Body of pancreas (tissue), 4 donors: Measurements from ENCODE around the gene CLN5. TPM values are rescaled to one million over a fixed set of nuclear protein-coding genes. Genes with fewer than 3 reads are reported as not detected.

Source experiments
- ATAC-seq: fragments of 150-250 bp; one replicate; pipeline ENCODE4 v1.9.1; 2016
- DNase-seq, 4 donors: peaks; one replicate each; pipeline ENCODE4 v3.0.0-alpha.2; 2019
- H3K27ac ChIP-seq, 4 donors: fragments of 200-600 bp; sonication (generic); 1 replicate in 3 of 4; 2 replicates in 1 of 4; pipeline versions ENCODE4 v1.5.1 to v1.6.1; 2016 to 2019; ENCODE audit warnings: mild to moderate bottlenecking in 1 of 4, mixed read lengths in 1 of 4, moderate library complexity in 1 of 4
- H3K27me3 ChIP-seq, 2 donors: fragments of 200-600 bp; sonication (generic); one replicate each; pipeline ENCODE4 v1.6.0; 2016; ENCODE audit warnings: mild to moderate bottlenecking in 1 of 2
- H3K36me3 ChIP-seq, 2 donors: fragments of 200-600 bp; sonication (generic); replicated peaks in 1 of 2; 2 replicates each; pipeline ENCODE4 v1.5.1; 2016; ENCODE audit warnings: low read depth in 2 of 2; ENCODE audit not compliant: insufficient read depth in 1 of 2
- H3K4me1 ChIP-seq: fragments of 200-600 bp; sonication (generic); one replicate; pipeline ENCODE4 v1.6.0; 2016
- H3K4me3 ChIP-seq, 2 donors: fragments of 200-600 bp; sonication (generic); 1 replicate in 1 of 2; 2 replicates in 1 of 2; pipeline ENCODE4 v1.5.1; 2016 to 2019
- H3K9me3 ChIP-seq, 3 donors: fragments of 200-600 bp; sonication (generic); 1 replicate in 2 of 3; 2 replicates in 1 of 3; pipeline ENCODE4 v1.5.1; 2016
- POLR2A ChIP-seq, 3 donors: fragments of 450-650 bp; IDR thresholded peaks; one replicate each; pipeline ENCODE4 v1.6.1; 2016; ENCODE audit warnings: antibody characterized with exemption in 3 of 3, mild to moderate bottlenecking in 2 of 3
- WGBS, 2 donors: methylation state at CpG; one replicate each; pipeline ENCODE4 v1.1.5; 2017; 5-methylcytosine and 5-hydroxymethylcytosine counted together
- intact Hi-C: fragments of 100-400 bp; cut with DNase I; formaldehyde crosslinking; loops from one replicate; pipeline ENCODE4 v1.15.1; 2023
- total RNA-seq, 2 donors: library from RNA; depleted of rRNA; stranded (reverse); fragments of >200 nt; gene quantifications; one replicate each; pipeline ENCODE4 v1.1.0, GENCODE V29; 2016
- TF ChIP-seq, protein P1 (sequence below), 7 experiments: fragments of 450-650 bp in 4 of 7; fragments of 200-600 bp in 3 of 7; sonication (generic) in 3 of 7; IDR thresholded peaks; one replicate each; pipeline ENCODE4 v1.5.1; 2016 to 2019; ENCODE audit warnings: antibody characterized with exemption in 7 of 7

The CLN5 gene
- 10 to 100 TPM; 18.1 to 29.8 TPM for total RNA-seq

DNA sequence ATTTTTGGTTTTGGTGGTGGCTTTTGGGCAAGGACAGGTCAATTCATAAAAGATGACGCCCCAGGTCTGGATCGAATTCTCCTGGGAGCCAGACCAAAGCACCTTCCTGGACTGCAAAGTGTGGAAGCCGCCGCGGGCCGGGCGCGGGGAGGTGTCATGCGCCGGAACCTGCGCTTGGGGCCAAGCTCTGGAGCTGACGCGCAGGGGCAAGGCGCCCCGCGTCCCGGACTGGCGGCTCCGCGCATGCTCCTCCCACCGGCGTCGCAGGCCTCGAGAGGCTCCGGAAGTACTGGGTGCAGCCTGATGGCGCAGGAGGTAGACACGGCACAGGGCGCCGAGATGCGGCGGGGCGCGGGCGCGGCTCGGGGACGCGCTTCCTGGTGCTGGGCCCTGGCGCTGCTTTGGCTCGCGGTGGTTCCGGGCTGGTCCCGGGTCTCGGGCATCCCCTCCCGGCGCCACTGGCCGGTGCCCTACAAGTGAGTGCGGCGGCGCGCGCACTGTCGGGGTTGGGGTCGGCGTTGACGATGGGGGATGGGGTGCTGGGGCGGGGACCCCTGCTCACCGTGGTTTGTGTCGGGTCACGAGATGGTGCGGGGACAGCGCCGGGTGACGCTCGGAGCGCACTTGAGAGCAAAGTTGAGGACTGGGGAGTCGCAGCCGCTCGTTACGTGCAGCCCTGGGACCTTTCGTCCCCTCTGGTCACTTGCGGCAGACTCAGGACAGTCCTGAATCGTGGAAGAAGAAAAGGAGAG is at the start of gene CLN5:
Gene CLN5 (plus strand): TSS at position 286 of the 752 bp plus-strand sequence. CDS start 18 bp downstream, at position 304.
- H3K27ac ChIP-seq, result peak within 1 kb of the TSS; percentile 79 to 95 (median 90)
- no peaks in the 10 kb centered on the region for H3K9me3 ChIP-seq
- H3K4me1 ChIP-seq, result peaks cover 24% of the 10 kb centered on the region
- intact Hi-C loops, result no loop called here
- H3K36me3 ChIP-seq, result peaks cover 0 to 3% of the 10 kb centered on the region in 2 donors
- no peaks in the 10 kb centered on the region for H3K27me3 ChIP-seq
- peak; percentile 94 to 97 (median 96) for DNase-seq
- peak within 1 kb of the TSS; percentile 61 to 76 for H3K4me3 ChIP-seq
- peak; percentile 98 for ATAC-seq
- WGBS, 2 donors, result 1% methylated on average over 43 to 45 of the region's 73 CpGs
- TF ChIP-seq POLR2A (IDR thresholded peaks at IDR 0.05), result peak; percentile 97 to 98 (median 98)
- TF ChIP-seq, protein P1, sequence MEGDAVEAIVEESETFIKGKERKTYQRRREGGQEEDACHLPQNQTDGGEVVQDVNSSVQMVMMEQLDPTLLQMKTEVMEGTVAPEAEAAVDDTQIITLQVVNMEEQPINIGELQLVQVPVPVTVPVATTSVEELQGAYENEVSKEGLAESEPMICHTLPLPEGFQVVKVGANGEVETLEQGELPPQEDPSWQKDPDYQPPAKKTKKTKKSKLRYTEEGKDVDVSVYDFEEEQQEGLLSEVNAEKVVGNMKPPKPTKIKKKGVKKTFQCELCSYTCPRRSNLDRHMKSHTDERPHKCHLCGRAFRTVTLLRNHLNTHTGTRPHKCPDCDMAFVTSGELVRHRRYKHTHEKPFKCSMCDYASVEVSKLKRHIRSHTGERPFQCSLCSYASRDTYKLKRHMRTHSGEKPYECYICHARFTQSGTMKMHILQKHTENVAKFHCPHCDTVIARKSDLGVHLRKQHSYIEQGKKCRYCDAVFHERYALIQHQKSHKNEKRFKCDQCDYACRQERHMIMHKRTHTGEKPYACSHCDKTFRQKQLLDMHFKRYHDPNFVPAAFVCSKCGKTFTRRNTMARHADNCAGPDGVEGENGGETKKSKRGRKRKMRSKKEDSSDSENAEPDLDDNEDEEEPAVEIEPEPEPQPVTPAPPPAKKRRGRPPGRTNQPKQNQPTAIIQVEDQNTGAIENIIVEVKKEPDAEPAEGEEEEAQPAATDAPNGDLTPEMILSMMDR (IDR thresholded peaks at IDR 0.05), result peak in 3 of 7 experiments; percentile 10 to 34 (median 22)

DNA sequence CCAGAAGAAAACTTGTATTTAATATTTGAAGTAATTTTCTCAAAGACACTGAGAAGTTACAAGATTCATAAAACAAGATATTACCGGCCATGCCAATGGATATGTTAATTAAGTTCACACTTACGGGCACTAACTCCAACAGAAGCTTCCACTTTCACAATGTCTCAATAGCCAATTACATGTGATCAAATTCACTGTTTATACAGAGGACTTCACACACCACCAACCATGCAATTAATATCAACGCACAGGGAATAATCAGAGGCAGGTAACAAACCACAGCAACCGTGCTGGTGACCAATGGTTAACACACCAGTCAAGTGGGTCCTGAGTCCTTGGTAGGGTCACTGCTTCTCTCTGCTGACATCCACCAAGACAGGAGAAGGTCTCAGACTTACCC is 49.5 kb upstream of the CLN5 start:
- DNase-seq (no peak), ATAC-seq (no peak)
- 85 to 86% methylated on average over 4 of the region's 4 CpGs for WGBS, 2 donors

DNA sequence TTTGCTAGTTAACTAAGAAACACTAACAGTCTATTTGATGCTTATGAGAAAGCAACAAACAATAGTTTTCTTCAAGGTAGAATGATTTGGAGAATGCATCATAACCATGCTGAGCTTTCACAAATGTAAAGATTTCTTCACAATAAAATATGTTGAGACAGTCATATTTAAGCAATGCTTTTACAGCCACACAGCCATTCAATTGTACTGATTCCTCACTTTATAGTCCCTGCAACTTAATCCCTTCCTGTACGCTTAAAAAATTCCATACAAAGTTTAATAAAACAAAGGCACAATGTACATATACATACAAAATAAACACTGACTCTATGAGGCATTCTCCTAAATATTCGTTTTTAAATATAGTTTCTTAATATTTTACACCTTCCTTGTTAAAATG is 48.2 kb upstream of the CLN5 start:
- no peaks in the 10 kb centered on the region for H3K27me3 ChIP-seq
- H3K4me3 ChIP-seq, result no peak overlapping the region
- no peaks in the 10 kb centered on the region for H3K36me3 ChIP-seq
- ATAC-seq (no peak), DNase-seq (no peak)
- intact Hi-C loops, result no loop called here
- H3K4me1 ChIP-seq, result no peaks in the 10 kb centered on the region
- 49 to 52% methylated on average over 2 of the region's 2 CpGs for WGBS, 2 donors
- TF ChIP-seq POLR2A (IDR thresholded peaks at IDR 0.05), result no peak
- TF ChIP-seq, protein P1 (IDR thresholded peaks at IDR 0.05), result no peak
- no peaks in the 10 kb centered on the region for H3K9me3 ChIP-seq
- H3K27ac ChIP-seq, result no peak overlapping the region

More for the DNA sequence above, 49.5 kb upstream of the CLN5 start:
- H3K27me3 ChIP-seq, result no peaks in the 10 kb centered on the region
- H3K4me3 ChIP-seq, result no peak overlapping the region
- TF ChIP-seq, protein P1 (IDR thresholded peaks at IDR 0.05), result no peak
- no peak for TF ChIP-seq POLR2A (IDR thresholded peaks at IDR 0.05)
- H3K4me1 ChIP-seq, result no peaks in the 10 kb centered on the region
- no peaks in the 10 kb centered on the region for H3K36me3 ChIP-seq
- no peaks in the 10 kb centered on the region for H3K9me3 ChIP-seq
- no peak overlapping the region for H3K27ac ChIP-seq
- intact Hi-C loops, result no loop called here

DNA sequence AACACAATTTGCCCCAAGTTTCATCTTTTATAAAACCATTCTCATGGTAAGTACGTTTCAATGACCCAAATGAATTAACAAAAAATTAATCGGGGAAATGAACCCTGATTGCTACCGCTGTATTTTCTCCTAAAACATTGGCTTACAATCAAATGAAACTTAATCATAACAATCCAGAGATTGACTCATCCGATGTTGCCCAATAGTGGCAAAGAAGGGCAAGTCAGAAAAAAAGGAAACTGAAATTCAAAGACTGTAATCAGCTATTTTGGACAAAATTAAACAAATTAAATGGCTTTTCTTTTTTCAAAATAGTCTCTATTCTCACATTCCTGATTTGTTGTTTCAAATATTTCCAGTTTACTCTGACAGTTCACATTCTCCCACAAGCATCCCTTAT is 47.4 kb upstream of the CLN5 start:
- intact Hi-C loops, result no loop called here
- H3K27me3 ChIP-seq, result no peaks in the 10 kb centered on the region
- ATAC-seq, result no peak
- H3K4me1 ChIP-seq, result no peaks in the 10 kb centered on the region
- H3K4me3 ChIP-seq, result no peak overlapping the region
- TF ChIP-seq POLR2A (IDR thresholded peaks at IDR 0.05), result no peak
- TF ChIP-seq, protein P1 (IDR thresholded peaks at IDR 0.05), result no peak
- H3K27ac ChIP-seq, result no peak overlapping the region
- no peaks in the 10 kb centered on the region for H3K9me3 ChIP-seq
- H3K36me3 ChIP-seq, result no peaks in the 10 kb centered on the region
- DNase-seq, result no peak
- 72 to 76% methylated on average over 4 of the region's 4 CpGs for WGBS, 2 donors

DNA sequence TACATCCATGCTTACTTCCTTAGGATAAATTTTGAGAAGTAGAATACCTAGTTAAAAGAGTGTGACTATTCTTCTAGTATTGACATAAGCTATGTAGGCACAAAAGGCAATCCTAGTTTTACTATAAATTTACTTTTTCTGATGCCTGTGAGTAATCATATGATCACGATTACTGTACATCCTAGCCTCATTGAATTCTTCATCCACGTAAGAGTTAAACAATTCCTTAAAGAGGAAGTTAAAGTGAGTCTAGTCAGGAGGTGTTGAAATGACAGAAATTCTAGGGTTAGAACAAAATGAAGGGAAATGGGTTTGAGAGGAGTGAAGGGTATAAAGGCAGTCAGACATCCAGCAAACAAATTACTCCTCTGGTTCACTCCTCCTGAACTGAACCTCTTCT is 43.7 kb upstream of the CLN5 start, which contains the start of gene ACOD1:
Gene ACOD1 (plus strand): TSS at position 363 of the 400 bp plus-strand sequence. CDS start 48 bp downstream, outside the sequence.
- ATAC-seq, result no peak
- Histone ChIP-seq H3K9me3 (no peaks in the 10 kb centered on the region), H3K27ac (no peak within 1 kb of the TSS), H3K27me3 (no peaks in the 10 kb centered on the region), H3K36me3 (no peaks in the 10 kb centered on the region), H3K4me1 (no peaks in the 10 kb centered on the region), H3K4me3 (no peak within 1 kb of the TSS)
- DNase-seq, result no peak
- no peak for TF ChIP-seq POLR2A (IDR thresholded peaks at IDR 0.05)
- TF ChIP-seq, protein P1 (IDR thresholded peaks at IDR 0.05), result no peak
- 80 to 84% methylated on average over 2 of the region's 2 CpGs for WGBS, 2 donors
- intact Hi-C loops, result no loop called here
